Right lobe of liver (tissue), 6 donors: ENCODE measurements around the gene SPIN1. TPM values are rescaled to one million over a fixed set of nuclear protein-coding genes. Genes with fewer than 3 reads are reported as not detected.

Experiments
- ATAC-seq, 4 donors: fragments of 200-7000 bp; cut with Tn5 transposase; one replicate each; pipeline ENCODE4 v1.9.1; 2020; ENCODE audit warnings: mild to moderate bottlenecking in 4 of 4, moderate library complexity in 4 of 4
- DNase-seq, 3 donors: peaks; one replicate each; pipeline ENCODE4 v3.0.0-alpha.2; 2020
- H3K27ac ChIP-seq, 3 donors: fragments of 200-600 bp; one replicate each; pipeline ENCODE4 v1.8.0; 2022
- H3K27me3 ChIP-seq, 2 donors: fragments of 200-600 bp; one replicate each; pipeline ENCODE4 v1.8.0; 2022
- H3K36me3 ChIP-seq, 4 donors: fragments of 200-600 bp; sonication (generic) in 1 of 4; one replicate each; pipeline versions ENCODE4 v1.5.1 to v1.8.0; 2017 to 2022; ENCODE audit warnings: control low read depth in 1 of 4
- H3K4me1 ChIP-seq, 4 donors: fragments of 200-600 bp; sonication (generic) in 1 of 4; one replicate each; pipeline versions ENCODE4 v1.5.1 to v1.8.0; 2017 to 2022; ENCODE audit warnings: control low read depth in 1 of 4
- H3K4me3 ChIP-seq, 3 donors: fragments of 200-600 bp; one replicate each; pipeline ENCODE4 v1.8.0; 2022
- H3K9me3 ChIP-seq, 4 donors: fragments of 200-600 bp; sonication (generic) in 1 of 4; one replicate each; pipeline versions ENCODE4 v1.5.1 to v1.8.0; 2017 to 2022; ENCODE audit warnings: control low read depth in 1 of 4
- CTCF ChIP-seq, 4 donors: fragments of 200-600 bp in 3 of 4; fragments of 450-650 bp in 1 of 4; IDR thresholded peaks; one replicate each; pipeline versions ENCODE4 v1.5.1 to v1.8.0; 2016 to 2022; ENCODE audit warnings: antibody characterized with exemption in 4 of 4, mild to moderate bottlenecking in 2 of 4
- POLR2A ChIP-seq: fragments of 450-650 bp; IDR thresholded peaks from one replicate; pipeline ENCODE4 v1.6.1; 2017; ENCODE audit warnings: antibody characterized with exemption, mild to moderate bottlenecking
- WGBS: methylation state at CpG from one replicate; pipeline ENCODE4 v1.1.6; 2018; ENCODE audit warnings: low coverage, low lambda C conversion rate; ENCODE audit not compliant: insufficient coverage; ENCODE audit errors: missing lambda C conversion rate; 5-methylcytosine and 5-hydroxymethylcytosine counted together
- intact Hi-C, 2 donors: fragments of 100-400 bp; cut with DNase I; formaldehyde crosslinking; loops; one replicate each; pipeline versions ENCODE4 v1.11.2 to v1.14.1; 2022
- total RNA-seq, 6 experiments: library from RNA; depleted of rRNA in 2 of 6; stranded (reverse); fragments of >200 nt in 2 of 6; fragmentation: NEBNext Ultra II Directional in 3 of 6; extraction: Animal tissue kit (Norgen Biotek cat#: 25700) in 3 of 6; gene quantifications; one replicate each; pipeline versions ENCODE4 v1.1.0 to v1.2.4, GENCODE V29; 2016 to 2023
- donor health status: DM: no; HTN: yes; CAD: no.
- donor health status: DM: no; HTN: no; CAD: no.
- donor health status: DM: no; HTN: no; CAD: no.
- donor health status: DM: no; HTN: yes; CAD: no.
- donor health status: DM: no; HTN: yes; CAD: no.

Gene SPIN1
- total RNA-seq, 6 experiments from 2014 or later, result 15.7 to 21.2 (median 18.7) TPM

- Histone ChIP-seq H3K4me1 (no peaks in the 10 kb centered on the region), H3K9me3 (no peaks in the 10 kb centered on the region), H3K27ac (no peak overlapping the region), H3K36me3 (peaks cover 0 to 5% (median 0%) of the 10 kb centered on the region in 4 donors), H3K27me3 (no peaks in the 10 kb centered on the region), H3K4me3 (no peak overlapping the region)
- intact Hi-C loops, result no loop called here
- ATAC-seq, result no peak
- WGBS, result 99% methylated on average over 6 of the region's 6 CpGs
- no peak for DNase-seq
- TF ChIP-seq CTCF (IDR thresholded peaks at IDR 0.05) (no peak), POLR2A (no peak)
These were observed 73.9 kb downstream of the SPIN1 start for GRCh38 chr9:88462191-88462590.

- no peak for DNase-seq
- no peak for ATAC-seq
- H3K27me3 ChIP-seq, result no peaks in the 10 kb centered on the region
- 67% methylated on average over 1 of the region's 1 CpG for WGBS
- H3K27ac ChIP-seq, result no peak overlapping the region
- no peaks in the 10 kb centered on the region for H3K4me1 ChIP-seq
- H3K36me3 ChIP-seq, result peaks cover 0 to 14% (median 0%) of the 10 kb centered on the region in 4 donors
- TF ChIP-seq CTCF (IDR thresholded peaks at IDR 0.05) (no peak), POLR2A (no peak)
- H3K9me3 ChIP-seq, result no peaks in the 10 kb centered on the region
- H3K4me3 ChIP-seq, result no peak overlapping the region
- intact Hi-C loops, result no loop called here
These were observed 76.6 kb downstream of the SPIN1 start for GRCh38 chr9:88464851-88465250.

GRCh38 chr9:88468226-88468625 is 80.0 kb downstream of the SPIN1 start:
- no peaks in the 10 kb centered on the region for H3K9me3 ChIP-seq
- H3K4me1 ChIP-seq, result no peaks in the 10 kb centered on the region
- H3K36me3 ChIP-seq, result peaks cover 0 to 9% (median 0%) of the 10 kb centered on the region in 4 donors
- WGBS, result 96% methylated on average over 5 of the region's 9 CpGs
- ATAC-seq (no peak), DNase-seq (no peak)
- intact Hi-C loops, result no loop called here
- H3K27me3 ChIP-seq, result no peaks in the 10 kb centered on the region
- H3K4me3 ChIP-seq, result no peak overlapping the region
- no peak overlapping the region for H3K27ac ChIP-seq
- TF ChIP-seq POLR2A (no peak), CTCF (IDR thresholded peaks at IDR 0.05) (no peak)

- TF ChIP-seq CTCF (IDR thresholded peaks at IDR 0.05) (no peak), POLR2A (no peak)
- no peak for DNase-seq
- Histone ChIP-seq H3K36me3 (peaks cover 0 to 8% (median 4%) of the 10 kb centered on the region in 4 donors), H3K9me3 (no peaks in the 10 kb centered on the region), H3K27me3 (no peaks in the 10 kb centered on the region), H3K4me1 (no peaks in the 10 kb centered on the region), H3K4me3 (no peak overlapping the region), H3K27ac (no peak overlapping the region)
- intact Hi-C loops, result no loop called here
- 96% methylated on average over 6 of the region's 11 CpGs for WGBS
- no peak for ATAC-seq
These were observed 88.4 kb downstream of the SPIN1 start for GRCh38 chr9:88476491-88477271.
